Mesodermal cell (in vitro differentiated cells): ENCODE measurements around the gene SETD7.
A peak's percentile ranks its signal among the peaks of the same experiment; 100 is the strongest.
"Not testable (repeated sequence)": the region's sequence is repeated elsewhere in the genome, so short reads cannot be mapped to it uniquely, and the experiment has no call there.

ENCODE experiments used
- H3K27ac ChIP-seq: 2 replicates; pipeline ENCODE4 v1.7.0; 2013; ENCODE audit warnings: mild to moderate bottlenecking, low read depth, low read length, moderate library complexity; ENCODE audit not compliant: severe bottlenecking
- H3K36me3 ChIP-seq: 2 replicates; pipeline ENCODE4 v1.7.1; 2013; ENCODE audit warnings: mild to moderate bottlenecking, low read length, moderate library complexity; ENCODE audit not compliant: control insufficient read depth, insufficient read depth
- H3K4me1 ChIP-seq: one replicate; pipeline ENCODE4 v1.7.1; 2013; ENCODE audit warnings: mild to moderate bottlenecking, low read length; ENCODE audit not compliant: insufficient read depth, control insufficient read depth, poor library complexity, severe bottlenecking
- H3K4me3 ChIP-seq: 2 replicates; pipeline ENCODE4 v1.7.0; 2013; ENCODE audit warnings: low read length, control low read depth, mild to moderate bottlenecking; ENCODE audit not compliant: insufficient read depth, poor library complexity, severe bottlenecking; ENCODE audit errors: extremely low read depth
- H3K9me3 ChIP-seq: 2 replicates; pipeline ENCODE4 v1.7.1; 2013; ENCODE audit warnings: mild to moderate bottlenecking, low read length, moderate library complexity; ENCODE audit not compliant: control insufficient read depth
- WGBS, 2 experiments: methylation state at CpG; one replicate each; pipeline ENCODE4 v1.1.5; 2013; ENCODE audit warnings: missing lambda C conversion rate in 2 of 2; ENCODE audit not compliant: insufficient coverage in 2 of 2; 5-methylcytosine and 5-hydroxymethylcytosine counted together

Gene SETD7

GRCh38 chr4:139468756-139469155 is 87.3 kb downstream of the SETD7 start:
- not testable (repeated sequence) for H3K4me3 ChIP-seq, H3K4me1 ChIP-seq, H3K27ac ChIP-seq
- H3K36me3 ChIP-seq: peaks cover 21% of the 10 kb centered on the region
- H3K9me3 ChIP-seq: peaks cover 31% of the 10 kb centered on the region

- H3K36me3 ChIP-seq: peaks cover 6% of the 10 kb centered on the region
- 83% methylated on average over 2 of the region's 4 CpGs; no CpG with 5 or more reads in 1 of the 2 experiments for WGBS, 2 experiments
- no peak overlapping the region for H3K27ac ChIP-seq
- H3K4me1 ChIP-seq: no peaks in the 10 kb centered on the region
- peaks cover 20% of the 10 kb centered on the region for H3K9me3 ChIP-seq
- H3K4me3 ChIP-seq: no peak overlapping the region
Observed at GRCh38 chr4:139465922-139466321, 90.1 kb downstream of the SETD7 start.

DNA sequence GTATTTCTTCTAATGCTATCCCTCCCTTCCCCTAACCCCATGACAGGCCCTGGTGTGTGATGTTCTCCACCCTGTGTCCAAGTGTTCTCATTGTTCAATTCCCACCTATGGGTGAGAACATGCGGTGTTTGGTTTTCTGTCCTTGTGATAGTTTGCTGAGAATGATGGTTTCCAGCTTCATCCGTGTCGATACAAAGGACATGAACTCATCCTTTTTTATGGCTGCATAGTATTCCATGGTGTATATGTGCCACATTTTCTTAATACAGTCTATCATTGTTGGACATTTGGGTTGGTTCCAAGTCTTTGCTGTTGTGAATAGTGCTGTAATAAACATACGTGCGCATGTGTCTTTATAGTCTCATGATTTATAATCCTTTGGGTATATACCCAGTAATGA is 91.5 kb downstream of the SETD7 start:
- not testable (repeated sequence) for H3K4me3 ChIP-seq, H3K36me3 ChIP-seq, H3K27ac ChIP-seq, H3K4me1 ChIP-seq
- 100% methylated on average over 2 of the region's 5 CpGs; no CpG with 5 or more reads in 1 of the 2 experiments for WGBS, 2 experiments
- peaks cover 13% of the 10 kb centered on the region for H3K9me3 ChIP-seq

- H3K36me3 ChIP-seq: peaks cover 2% of the 10 kb centered on the region
- H3K9me3 ChIP-seq: no peaks in the 10 kb centered on the region
- no peak overlapping the region for H3K27ac ChIP-seq
- 77 to 100% methylated on average over 2 of the region's 5 CpGs for WGBS, 2 experiments
- peaks cover 8% of the 10 kb centered on the region for H3K4me1 ChIP-seq
- H3K4me3 ChIP-seq: no peak overlapping the region
Observed at GRCh38 chr4:139461022-139461628, 94.9 kb downstream of the SETD7 start.

DNA sequence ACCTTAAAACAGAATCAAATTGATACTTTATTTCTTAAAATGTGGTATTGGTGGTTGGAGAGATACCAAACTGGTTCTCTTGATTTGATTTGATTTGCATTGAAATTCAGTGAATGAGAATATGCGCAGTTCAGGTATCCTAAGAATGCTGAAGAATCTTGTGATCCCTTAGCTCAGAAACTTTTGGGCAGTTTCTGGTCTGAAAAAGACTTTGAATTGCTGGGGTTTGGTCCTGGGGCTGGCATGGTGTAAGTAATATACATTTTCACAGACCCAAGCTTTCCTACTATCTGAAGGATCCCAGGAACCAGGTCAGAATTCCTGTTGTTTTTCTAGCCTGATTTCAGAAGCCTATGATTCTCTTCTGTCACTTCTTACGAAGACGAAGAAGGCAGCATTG is 95.5 kb downstream of the SETD7 start:
- no peaks in the 10 kb centered on the region for H3K9me3 ChIP-seq
- WGBS, 2 experiments: 86 to 90% methylated on average over 1 to 3 of the region's 3 CpGs
- no peak overlapping the region for H3K27ac ChIP-seq
- H3K36me3 ChIP-seq: peaks cover 2% of the 10 kb centered on the region
- H3K4me3 ChIP-seq: no peak overlapping the region
- peaks cover 13% of the 10 kb centered on the region for H3K4me1 ChIP-seq

DNA sequence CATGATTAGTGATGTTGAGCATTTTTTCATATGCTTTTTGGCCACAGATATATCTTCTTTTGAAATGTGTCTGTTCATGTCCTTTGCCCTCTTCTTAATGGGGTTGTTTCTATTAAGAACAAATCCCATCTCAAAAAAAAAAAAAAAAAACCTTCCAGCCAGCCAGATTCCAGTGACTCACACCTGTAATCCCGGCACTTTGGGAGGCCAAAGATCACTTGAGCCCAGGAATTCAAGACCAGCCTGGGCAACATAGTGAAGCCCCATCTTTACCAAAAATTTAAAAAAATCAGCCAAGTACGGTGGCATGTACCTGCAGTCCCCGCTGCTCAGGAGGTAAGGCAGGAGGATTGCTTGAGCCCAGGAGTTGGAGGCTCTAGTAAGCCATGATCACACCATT is 97.0 kb downstream of the SETD7 start:
- no peak overlapping the region for H3K27ac ChIP-seq
- WGBS, 2 experiments: 89 to 100% methylated on average over 1 to 3 of the region's 3 CpGs
- no peak overlapping the region for H3K4me3 ChIP-seq
- H3K4me1 ChIP-seq: peaks cover 18% of the 10 kb centered on the region
- H3K9me3 ChIP-seq: no peaks in the 10 kb centered on the region
- H3K36me3 ChIP-seq: peaks cover 2% of the 10 kb centered on the region

DNA sequence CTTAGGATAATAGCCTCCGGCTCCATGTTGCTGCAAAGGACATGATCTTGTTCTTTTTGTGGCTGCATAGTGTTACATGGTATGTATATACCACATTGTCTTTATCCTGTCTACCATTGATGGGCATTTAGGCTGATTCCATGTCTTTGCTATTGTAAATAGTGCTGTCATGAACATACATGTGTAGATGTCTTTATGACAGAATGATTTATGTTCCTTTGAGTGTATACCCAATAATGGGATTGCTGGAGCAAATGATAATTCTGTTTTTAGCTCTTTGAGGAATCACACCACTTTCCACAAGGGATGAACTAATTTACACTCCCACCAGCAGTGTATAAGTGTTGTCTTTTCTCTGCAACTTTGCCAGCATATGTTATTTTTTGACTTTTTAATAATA is 97.5 kb downstream of the SETD7 start:
- H3K4me1 ChIP-seq: peaks cover 18% of the 10 kb centered on the region
- no CpG with 5 or more reads among the region's 1 CpG for WGBS, 2 experiments

DNA sequence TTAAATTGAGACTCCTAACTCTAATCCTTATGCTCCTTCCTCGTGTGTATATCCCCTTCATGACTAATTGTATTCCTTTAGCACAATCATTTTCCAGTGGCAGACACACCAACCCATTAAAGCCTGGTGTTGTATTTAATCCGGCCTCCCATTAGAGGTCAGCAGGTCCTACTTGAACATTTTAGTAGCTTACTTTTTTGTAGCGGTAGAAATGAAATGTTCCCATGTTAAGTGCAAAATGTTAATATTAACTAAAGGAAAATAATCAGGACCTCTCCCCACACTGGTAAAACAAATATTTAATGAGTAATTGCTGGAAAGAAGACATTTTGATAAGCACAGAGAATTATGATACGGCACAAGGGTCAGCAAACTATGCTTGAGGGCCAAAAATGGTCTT is 98.7 kb downstream of the SETD7 start:
- 0 to 21% methylated on average over 1 of the region's 4 CpGs for WGBS, 2 experiments
- Histone ChIP-seq H3K9me3 (no peaks in the 10 kb centered on the region), H3K4me3 (no peak overlapping the region), H3K36me3 (peaks cover 2% of the 10 kb centered on the region), H3K27ac (no peak overlapping the region), H3K4me1 (peaks cover 18% of the 10 kb centered on the region)

More for the DNA sequence above, 97.5 kb downstream of the SETD7 start:
- no peak overlapping the region for H3K4me3 ChIP-seq
- no peak overlapping the region for H3K27ac ChIP-seq
- no peaks in the 10 kb centered on the region for H3K9me3 ChIP-seq
- H3K36me3 ChIP-seq: peaks cover 2% of the 10 kb centered on the region

DNA sequence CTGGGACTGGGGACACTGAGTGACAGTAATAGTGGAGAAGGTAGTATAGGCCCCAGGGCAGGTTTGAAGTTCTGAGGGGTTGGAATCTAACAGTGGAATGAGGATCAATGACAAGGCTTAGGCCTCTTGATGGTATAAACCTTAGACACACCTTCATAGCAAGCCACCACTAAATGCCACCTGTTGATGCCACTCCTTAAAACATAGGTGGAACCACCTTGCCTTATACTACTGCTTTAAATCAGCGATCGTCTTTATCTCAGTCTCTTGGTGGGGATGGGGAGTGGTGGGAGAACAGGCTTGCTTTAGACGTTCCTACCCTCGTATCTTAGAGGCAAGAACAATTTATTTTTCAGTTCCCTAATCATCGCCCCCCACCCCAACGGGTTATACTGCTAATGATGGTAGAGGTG is 100.9 kb downstream of the SETD7 start:
- no CpG with 5 or more reads among the region's 6 CpGs for WGBS, 2 experiments
- Histone ChIP-seq H3K27ac (no peak overlapping the region), H3K36me3 (peaks cover 10% of the 10 kb centered on the region), H3K9me3 (peaks cover 5% of the 10 kb centered on the region), H3K4me1 (peaks cover 18% of the 10 kb centered on the region), H3K4me3 (peak overlapping the region; percentile 93)

- peak within 1 kb of the TSS; percentile 93 for H3K4me3 ChIP-seq
- peaks cover 18% of the 10 kb centered on the region for H3K4me1 ChIP-seq
- H3K27ac ChIP-seq: peak within 1 kb of the TSS; percentile 91
- WGBS, 2 experiments: 2 to 3% methylated on average over 29 to 40 of the region's 46 CpGs
- peaks cover 13% of the 10 kb centered on the region for H3K36me3 ChIP-seq
- peaks cover 9% of the 10 kb centered on the region for H3K9me3 ChIP-seq
Observed at GRCh38 chr4:139454111-139455045, 101.6 kb downstream of the SETD7 start, which contains the start of gene RAB33B. TSS of gene RAB33B (plus strand) at chr4:139454121. CDS start at chr4:139454196, 75 bp downstream.
